SK-N-SH treated with all-trans-retinoic acid at 6 μM for 48 hours (cell line): ENCODE measurements around the gene SDR42E2.

Source experiments
- ATAC-seq: fragments of 200-7000 bp; cut with Tn5 transposase; 3 replicates; pipeline ENCODE4 v1.9.1; 2020; ENCODE audit warnings: mild to moderate bottlenecking, moderate library complexity
- ARNTL ChIP-seq: fragments of 450-650 bp; formaldehyde crosslinking; IDR thresholded peaks from 2 replicates; pipeline ENCODE4 v1.5.0; 2020; ENCODE audit warnings: low read depth, mild to moderate bottlenecking, moderate library complexity, borderline replicate concordance
- BACH2 ChIP-seq: fragments of 250-450 bp; sonication (Bioruptor Pico); IDR thresholded peaks from 2 replicates; pipeline ENCODE4 v1.9.0; 2021; ENCODE audit warnings: mild to moderate bottlenecking, borderline replicate concordance
- CSDC2 ChIP-seq: fragments of 250-450 bp; sonication (Bioruptor Pico); IDR thresholded peaks from 2 replicates; pipeline ENCODE4 v1.5.0; 2020; ENCODE audit warnings: mild to moderate bottlenecking, moderate library complexity
- OSR1 ChIP-seq: fragments of 250-450 bp; sonication (Bioruptor Pico); IDR thresholded peaks from 2 replicates; pipeline ENCODE4 v1.8.0; 2022; ENCODE audit warnings: moderate library complexity, mild to moderate bottlenecking, inconsistent platforms
- PPARA ChIP-seq: fragments of 250-450 bp; sonication (Bioruptor Pico); IDR thresholded peaks from 2 replicates; pipeline ENCODE4 v1.5.0; 2020; ENCODE audit warnings: mild to moderate bottlenecking, borderline replicate concordance
- RARB ChIP-seq: fragments of 250-450 bp; sonication (Bioruptor Pico); IDR thresholded peaks from 2 replicates; pipeline ENCODE4 v1.8.0; 2021; ENCODE audit warnings: mild to moderate bottlenecking, moderate library complexity
- SNAI2 ChIP-seq: fragments of 250-450 bp; sonication (Bioruptor Pico); IDR thresholded peaks from 2 replicates; pipeline ENCODE4 v1.5.0; 2020; ENCODE audit warnings: mild to moderate bottlenecking, moderate library complexity
- TCF4 ChIP-seq: fragments of 250-450 bp; sonication (Bioruptor Pico); IDR thresholded peaks from 2 replicates; pipeline ENCODE4 v1.8.0; 2021; ENCODE audit warnings: mild to moderate bottlenecking, moderate library complexity, borderline replicate concordance
- TOX ChIP-seq: fragments of 250-450 bp; sonication (Bioruptor Pico); IDR thresholded peaks from 2 replicates; pipeline ENCODE4 v1.8.0; 2021; ENCODE audit warnings: mild to moderate bottlenecking, moderate library complexity, borderline replicate concordance
- ZFP3 ChIP-seq: fragments of 250-450 bp; sonication (Bioruptor Pico); IDR thresholded peaks from 2 replicates; pipeline ENCODE4 v1.5.0; 2020; ENCODE audit warnings: mild to moderate bottlenecking, moderate library complexity
- ZFP30 ChIP-seq: fragments of 450-650 bp; formaldehyde crosslinking; IDR thresholded peaks from 2 replicates; pipeline ENCODE4 v1.5.0; 2022; ENCODE audit warnings: mild to moderate bottlenecking, moderate library complexity
- ZNF565 ChIP-seq: fragments of 450-650 bp; formaldehyde crosslinking; conservative IDR thresholded peaks from 2 replicates; pipeline ENCODE4 v1.5.0; 2020; ENCODE audit warnings: low read depth, mild to moderate bottlenecking, moderate library complexity
- ZNF8 ChIP-seq: fragments of 450-650 bp; formaldehyde crosslinking; IDR thresholded peaks from 2 replicates; pipeline ENCODE4 v1.5.0; 2020; ENCODE audit warnings: mild to moderate bottlenecking, moderate library complexity
- TF ChIP-seq, protein P1 (sequence below): fragments of 250-450 bp; sonication (Bioruptor Pico); IDR thresholded peaks from 2 replicates; pipeline ENCODE4 v1.8.0; 2020; ENCODE audit warnings: mild to moderate bottlenecking, moderate library complexity, borderline replicate concordance
- TF ChIP-seq, protein P2 (sequence below): fragments of 250-450 bp; sonication (Bioruptor Pico); IDR thresholded peaks from 2 replicates; pipeline ENCODE4 v1.5.1; 2021; ENCODE audit warnings: mild to moderate bottlenecking, moderate library complexity
- TF ChIP-seq, protein P3 (sequence below): fragments of 250-450 bp; sonication (Bioruptor Pico); IDR thresholded peaks from 2 replicates; pipeline ENCODE4 v1.5.1; 2020; ENCODE audit warnings: low read depth, mild to moderate bottlenecking, moderate library complexity
- TF ChIP-seq, protein P4 (sequence below): fragments of 250-450 bp; sonication (Bioruptor Pico); IDR thresholded peaks from 2 replicates; pipeline ENCODE4 v1.5.0; 2020; ENCODE audit warnings: mild to moderate bottlenecking, moderate library complexity

The SDR42E2 gene

DNA sequence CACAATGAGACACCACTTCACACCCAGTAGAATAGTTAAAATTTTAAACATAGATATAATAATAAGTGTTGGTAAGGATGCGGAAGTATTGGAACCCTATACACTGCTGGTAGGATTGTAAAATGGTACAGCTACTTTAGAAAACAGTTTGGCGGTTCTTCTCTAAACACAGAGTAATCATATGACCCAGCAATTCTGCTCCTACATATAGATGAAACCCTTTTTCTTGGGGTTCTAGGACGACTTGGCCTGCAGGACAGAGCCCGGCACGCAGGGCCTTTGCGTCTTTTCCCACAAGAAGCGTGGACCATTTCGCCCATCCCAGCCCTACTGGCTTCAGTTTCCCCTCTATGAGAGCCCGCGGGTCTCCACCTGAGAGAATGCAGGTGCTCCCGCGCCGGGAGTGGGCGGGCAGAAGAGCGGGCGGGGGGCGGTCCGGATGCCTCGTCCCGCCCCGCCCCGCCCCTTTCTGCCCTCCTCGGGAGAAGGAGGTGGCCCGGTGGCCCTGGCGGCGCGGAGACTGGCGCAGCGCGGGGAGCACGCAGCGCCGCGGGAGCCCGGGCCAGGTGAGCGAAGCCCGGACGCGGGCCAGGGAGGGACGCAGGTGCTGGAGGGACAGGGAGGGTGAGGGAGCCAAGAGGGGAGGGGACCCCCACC lies at the start of gene SDR42E2:
TSS of gene SDR42E2 (plus strand) at position 508 of the 657 bp plus-strand sequence. CDS start 3,077 bp downstream, outside the sequence.
- ATAC-seq = no peak
- TF ChIP-seq, protein P1, sequence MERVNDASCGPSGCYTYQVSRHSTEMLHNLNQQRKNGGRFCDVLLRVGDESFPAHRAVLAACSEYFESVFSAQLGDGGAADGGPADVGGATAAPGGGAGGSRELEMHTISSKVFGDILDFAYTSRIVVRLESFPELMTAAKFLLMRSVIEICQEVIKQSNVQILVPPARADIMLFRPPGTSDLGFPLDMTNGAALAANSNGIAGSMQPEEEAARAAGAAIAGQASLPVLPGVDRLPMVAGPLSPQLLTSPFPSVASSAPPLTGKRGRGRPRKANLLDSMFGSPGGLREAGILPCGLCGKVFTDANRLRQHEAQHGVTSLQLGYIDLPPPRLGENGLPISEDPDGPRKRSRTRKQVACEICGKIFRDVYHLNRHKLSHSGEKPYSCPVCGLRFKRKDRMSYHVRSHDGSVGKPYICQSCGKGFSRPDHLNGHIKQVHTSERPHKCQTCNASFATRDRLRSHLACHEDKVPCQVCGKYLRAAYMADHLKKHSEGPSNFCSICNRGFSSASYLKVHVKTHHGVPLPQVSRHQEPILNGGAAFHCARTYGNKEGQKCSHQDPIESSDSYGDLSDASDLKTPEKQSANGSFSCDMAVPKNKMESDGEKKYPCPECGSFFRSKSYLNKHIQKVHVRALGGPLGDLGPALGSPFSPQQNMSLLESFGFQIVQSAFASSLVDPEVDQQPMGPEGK (CRISPR knock-in tag) = no peak
- TF ChIP-seq BACH2 (CRISPR knock-in tag) (no peak), TOX (CRISPR knock-in tag) (no peak), ZFP3 (CRISPR knock-in tag) (no peak), RARB (CRISPR knock-in tag) (no peak), OSR1 (CRISPR knock-in tag) (no peak), CSDC2 (CRISPR knock-in tag) (no peak), SNAI2 (CRISPR knock-in tag) (no peak), PPARA (CRISPR knock-in tag) (no peak), ZNF8 (CRISPR knock-in tag) (no peak), TCF4 (CRISPR knock-in tag) (no peak), ZNF565 (no peak)
- TF ChIP-seq, protein P2, sequence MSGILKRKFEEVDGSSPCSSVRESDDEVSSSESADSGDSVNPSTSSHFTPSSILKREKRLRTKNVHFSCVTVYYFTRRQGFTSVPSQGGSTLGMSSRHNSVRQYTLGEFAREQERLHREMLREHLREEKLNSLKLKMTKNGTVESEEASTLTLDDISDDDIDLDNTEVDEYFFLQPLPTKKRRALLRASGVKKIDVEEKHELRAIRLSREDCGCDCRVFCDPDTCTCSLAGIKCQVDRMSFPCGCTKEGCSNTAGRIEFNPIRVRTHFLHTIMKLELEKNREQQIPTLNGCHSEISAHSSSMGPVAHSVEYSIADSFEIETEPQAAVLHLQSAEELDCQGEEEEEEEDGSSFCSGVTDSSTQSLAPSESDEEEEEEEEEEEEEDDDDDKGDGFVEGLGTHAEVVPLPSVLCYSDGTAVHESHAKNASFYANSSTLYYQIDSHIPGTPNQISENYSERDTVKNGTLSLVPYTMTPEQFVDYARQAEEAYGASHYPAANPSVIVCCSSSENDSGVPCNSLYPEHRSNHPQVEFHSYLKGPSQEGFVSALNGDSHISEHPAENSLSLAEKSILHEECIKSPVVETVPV (CRISPR knock-in tag) = no peak
- TF ChIP-seq, protein P3, sequence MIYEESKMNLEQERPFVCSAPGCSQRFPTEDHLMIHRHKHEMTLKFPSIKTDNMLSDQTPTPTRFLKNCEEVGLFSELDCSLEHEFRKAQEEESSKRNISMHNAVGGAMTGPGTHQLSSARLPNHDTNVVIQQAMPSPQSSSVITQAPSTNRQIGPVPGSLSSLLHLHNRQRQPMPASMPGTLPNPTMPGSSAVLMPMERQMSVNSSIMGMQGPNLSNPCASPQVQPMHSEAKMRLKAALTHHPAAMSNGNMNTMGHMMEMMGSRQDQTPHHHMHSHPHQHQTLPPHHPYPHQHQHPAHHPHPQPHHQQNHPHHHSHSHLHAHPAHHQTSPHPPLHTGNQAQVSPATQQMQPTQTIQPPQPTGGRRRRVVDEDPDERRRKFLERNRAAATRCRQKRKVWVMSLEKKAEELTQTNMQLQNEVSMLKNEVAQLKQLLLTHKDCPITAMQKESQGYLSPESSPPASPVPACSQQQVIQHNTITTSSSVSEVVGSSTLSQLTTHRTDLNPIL (CRISPR knock-in tag) = no peak
- TF ChIP-seq, protein P4, sequence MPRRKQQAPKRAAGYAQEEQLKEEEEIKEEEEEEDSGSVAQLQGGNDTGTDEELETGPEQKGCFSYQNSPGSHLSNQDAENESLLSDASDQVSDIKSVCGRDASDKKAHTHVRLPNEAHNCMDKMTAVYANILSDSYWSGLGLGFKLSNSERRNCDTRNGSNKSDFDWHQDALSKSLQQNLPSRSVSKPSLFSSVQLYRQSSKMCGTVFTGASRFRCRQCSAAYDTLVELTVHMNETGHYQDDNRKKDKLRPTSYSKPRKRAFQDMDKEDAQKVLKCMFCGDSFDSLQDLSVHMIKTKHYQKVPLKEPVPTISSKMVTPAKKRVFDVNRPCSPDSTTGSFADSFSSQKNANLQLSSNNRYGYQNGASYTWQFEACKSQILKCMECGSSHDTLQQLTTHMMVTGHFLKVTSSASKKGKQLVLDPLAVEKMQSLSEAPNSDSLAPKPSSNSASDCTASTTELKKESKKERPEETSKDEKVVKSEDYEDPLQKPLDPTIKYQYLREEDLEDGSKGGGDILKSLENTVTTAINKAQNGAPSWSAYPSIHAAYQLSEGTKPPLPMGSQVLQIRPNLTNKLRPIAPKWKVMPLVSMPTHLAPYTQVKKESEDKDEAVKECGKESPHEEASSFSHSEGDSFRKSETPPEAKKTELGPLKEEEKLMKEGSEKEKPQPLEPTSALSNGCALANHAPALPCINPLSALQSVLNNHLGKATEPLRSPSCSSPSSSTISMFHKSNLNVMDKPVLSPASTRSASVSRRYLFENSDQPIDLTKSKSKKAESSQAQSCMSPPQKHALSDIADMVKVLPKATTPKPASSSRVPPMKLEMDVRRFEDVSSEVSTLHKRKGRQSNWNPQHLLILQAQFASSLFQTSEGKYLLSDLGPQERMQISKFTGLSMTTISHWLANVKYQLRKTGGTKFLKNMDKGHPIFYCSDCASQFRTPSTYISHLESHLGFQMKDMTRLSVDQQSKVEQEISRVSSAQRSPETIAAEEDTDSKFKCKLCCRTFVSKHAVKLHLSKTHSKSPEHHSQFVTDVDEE = no peak

DNA sequence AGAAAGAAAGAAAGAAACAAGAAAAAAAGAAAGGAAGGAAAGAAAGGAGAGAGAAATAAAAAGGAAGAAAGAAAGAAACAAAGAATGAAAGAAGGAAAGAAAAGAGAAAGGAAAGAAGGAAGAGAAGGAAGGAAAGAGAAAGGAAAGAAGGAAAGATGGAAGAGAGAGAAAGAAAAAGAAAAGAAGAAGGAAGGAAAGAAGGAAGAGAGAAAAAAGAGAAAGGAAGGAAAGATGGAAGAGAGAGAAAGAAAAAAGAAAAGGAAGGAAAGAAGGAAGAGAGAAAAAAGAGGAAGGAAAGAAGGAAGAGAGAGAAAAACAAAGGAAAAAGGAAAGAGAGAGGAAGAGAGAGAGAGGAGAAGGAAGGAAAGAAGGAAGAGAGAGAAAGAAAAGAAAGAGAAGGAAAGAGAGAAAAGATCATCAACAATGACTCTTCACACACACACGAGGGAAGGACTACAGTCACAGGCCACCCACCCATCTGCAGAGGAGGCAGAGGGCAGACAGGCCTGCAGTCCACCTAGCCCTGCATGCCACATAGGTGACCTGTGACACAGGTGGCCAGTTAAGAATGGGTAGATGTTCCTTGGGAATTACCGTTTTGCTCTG lies 46.1 kb upstream of the SDR42E2 start:
- no peak for ATAC-seq
- TF ChIP-seq SNAI2 (CRISPR knock-in tag) = no peak
- TF ChIP-seq, all 23 proteins: peak for 0

DNA sequence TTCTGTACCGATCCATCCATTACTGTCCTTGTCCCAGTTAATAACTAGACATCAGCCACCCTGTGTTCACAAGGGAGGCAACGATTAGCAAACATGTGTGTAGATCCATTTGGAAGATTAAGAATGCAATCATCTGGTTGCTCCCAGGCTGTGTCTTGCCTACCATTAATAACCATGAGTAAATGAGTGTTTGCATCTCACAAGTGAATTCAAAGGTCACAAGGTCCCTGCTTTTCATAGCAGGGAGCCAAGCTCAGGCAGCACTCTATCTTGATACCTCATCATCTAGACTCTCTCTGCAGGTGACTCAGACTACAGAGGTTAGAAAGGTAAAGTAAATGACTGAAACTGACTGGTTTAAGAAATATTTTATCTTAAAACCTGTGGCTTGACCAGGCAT lies 44.7 kb upstream of the SDR42E2 start:
- TF ChIP-seq TOX (CRISPR knock-in tag) (no peak), OSR1 (CRISPR knock-in tag) (no peak), ZFP30 (no peak), ARNTL (no peak), ZFP3 (CRISPR knock-in tag) (no peak), BACH2 (CRISPR knock-in tag) (no peak), TCF4 (CRISPR knock-in tag) (no peak)
- TF ChIP-seq, all 23 proteins: peak for 0
- no peak for ATAC-seq

DNA sequence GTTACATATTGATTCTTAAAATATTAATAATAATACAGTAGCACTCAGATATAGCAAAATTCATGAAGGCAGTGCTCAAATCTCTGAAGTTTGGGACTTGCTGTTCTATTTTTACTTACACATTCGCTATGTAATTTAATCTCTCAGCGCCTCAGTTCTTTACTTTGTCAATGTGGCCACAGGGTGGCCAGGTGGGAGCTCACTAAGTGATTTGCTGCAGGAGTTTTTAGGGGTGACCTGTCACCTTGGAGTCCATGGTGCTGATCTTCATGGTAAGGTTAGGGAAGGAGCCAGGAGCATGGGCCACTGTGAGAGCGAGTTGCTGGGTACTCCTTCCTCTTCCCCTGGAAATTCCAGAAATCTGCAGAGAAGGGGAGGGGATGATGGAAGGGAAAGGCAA lies 41.9 kb upstream of the SDR42E2 start:
- ATAC-seq = no peak

More for the DNA sequence above, 41.9 kb upstream of the SDR42E2 start:
- TF ChIP-seq, protein P1 (CRISPR knock-in tag) = no peak
- no peak for TF ChIP-seq CSDC2 (CRISPR knock-in tag)
- TF ChIP-seq BACH2 (CRISPR knock-in tag) = no peak
- TF ChIP-seq ARNTL = no peak
